ENCODE measurements around the gene DNAJA2. TPM values are rescaled to one million over a fixed set of nuclear protein-coding genes. Genes with fewer than 3 reads are reported as not detected.

The DNAJA2 gene
- 8.3 and 20.2 TPM in 2 replicates for polyA plus RNA-seq (2011; rRNA removed)
- 15.5 and 19.0 TPM in 2 replicates for polyA minus RNA-seq (2011; rRNA and poly(A)+ RNA removed)

DNA sequence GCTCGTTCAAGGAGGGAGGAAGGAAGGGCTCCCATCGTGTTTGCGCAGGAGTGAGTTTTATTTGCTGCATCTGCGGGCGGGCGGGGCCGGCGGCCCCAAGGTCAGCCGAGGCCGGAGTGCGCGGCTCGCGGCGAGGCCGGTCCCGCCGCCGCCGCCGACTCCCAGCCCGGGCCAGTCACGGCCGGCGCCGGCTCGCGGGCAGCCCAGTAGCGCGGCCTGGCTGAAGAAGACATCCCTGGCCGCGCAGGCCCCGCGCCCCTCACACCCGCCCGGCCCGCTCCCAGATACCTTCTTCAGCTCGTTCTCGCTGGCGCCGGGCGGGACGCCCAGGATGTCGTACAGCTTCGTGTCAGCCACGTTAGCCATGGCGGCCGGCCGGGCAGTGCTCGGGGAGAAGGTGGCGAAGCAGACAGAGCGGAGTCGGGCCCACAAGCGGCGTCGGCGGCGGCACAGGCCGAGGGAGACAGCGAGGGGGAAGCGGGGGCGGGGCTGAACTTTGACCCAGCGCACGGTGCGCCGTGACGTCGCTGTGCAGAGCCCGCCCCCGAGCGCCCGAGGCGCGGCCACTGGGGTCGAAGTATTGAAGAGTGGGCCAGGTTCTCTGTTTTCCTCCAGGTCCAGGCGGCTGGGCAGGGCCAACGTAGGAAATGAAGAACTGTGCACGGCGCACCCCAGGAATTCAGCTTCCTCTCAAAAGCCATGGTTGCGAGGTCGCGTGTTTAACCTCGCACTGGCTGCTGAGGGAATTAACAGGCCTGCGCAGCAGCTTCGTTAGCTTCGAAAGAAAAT lies at the start of gene DNAJA2:
TSS of gene DNAJA2 (minus strand) at position 468 of the 789 bp plus-strand sequence. CDS start at position 366, 102 bp downstream.
- peak within 1 kb of the TSS; percentile 97 for H3K4me3 ChIP-seq (ENCODE audit: low read depth, low read length)
- ChIA-PET CTCF (interaction anchor here (0.6 to 1.1 kb wide), 4 partner anchors 64 to 1714 kb away, joined by 3 to 4 read pairs (median 3); no protein-coding TSS in a partner anchor), POLR2A (interaction anchor here (0.6 kb wide), 1 partner anchor 8 kb away, joined by 8 read pairs; no protein-coding TSS in a partner anchor)
- TF ChIP-seq, protein P1, sequence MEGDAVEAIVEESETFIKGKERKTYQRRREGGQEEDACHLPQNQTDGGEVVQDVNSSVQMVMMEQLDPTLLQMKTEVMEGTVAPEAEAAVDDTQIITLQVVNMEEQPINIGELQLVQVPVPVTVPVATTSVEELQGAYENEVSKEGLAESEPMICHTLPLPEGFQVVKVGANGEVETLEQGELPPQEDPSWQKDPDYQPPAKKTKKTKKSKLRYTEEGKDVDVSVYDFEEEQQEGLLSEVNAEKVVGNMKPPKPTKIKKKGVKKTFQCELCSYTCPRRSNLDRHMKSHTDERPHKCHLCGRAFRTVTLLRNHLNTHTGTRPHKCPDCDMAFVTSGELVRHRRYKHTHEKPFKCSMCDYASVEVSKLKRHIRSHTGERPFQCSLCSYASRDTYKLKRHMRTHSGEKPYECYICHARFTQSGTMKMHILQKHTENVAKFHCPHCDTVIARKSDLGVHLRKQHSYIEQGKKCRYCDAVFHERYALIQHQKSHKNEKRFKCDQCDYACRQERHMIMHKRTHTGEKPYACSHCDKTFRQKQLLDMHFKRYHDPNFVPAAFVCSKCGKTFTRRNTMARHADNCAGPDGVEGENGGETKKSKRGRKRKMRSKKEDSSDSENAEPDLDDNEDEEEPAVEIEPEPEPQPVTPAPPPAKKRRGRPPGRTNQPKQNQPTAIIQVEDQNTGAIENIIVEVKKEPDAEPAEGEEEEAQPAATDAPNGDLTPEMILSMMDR (IDR thresholded peaks at IDR 0.05; ENCODE audit: insufficient read depth, low read depth, low read length): no peak
- H3K36me3 ChIP-seq (ENCODE audit: control insufficient read depth, insufficient read depth, low read length): peaks cover 7% of the 10 kb centered on the region
- DNase-seq (ENCODE audit: low read depth): peak; percentile 28
- no peaks in the 10 kb centered on the region for H3K27me3 ChIP-seq (ENCODE audit: control insufficient read depth, insufficient read depth, low read length)

DNA sequence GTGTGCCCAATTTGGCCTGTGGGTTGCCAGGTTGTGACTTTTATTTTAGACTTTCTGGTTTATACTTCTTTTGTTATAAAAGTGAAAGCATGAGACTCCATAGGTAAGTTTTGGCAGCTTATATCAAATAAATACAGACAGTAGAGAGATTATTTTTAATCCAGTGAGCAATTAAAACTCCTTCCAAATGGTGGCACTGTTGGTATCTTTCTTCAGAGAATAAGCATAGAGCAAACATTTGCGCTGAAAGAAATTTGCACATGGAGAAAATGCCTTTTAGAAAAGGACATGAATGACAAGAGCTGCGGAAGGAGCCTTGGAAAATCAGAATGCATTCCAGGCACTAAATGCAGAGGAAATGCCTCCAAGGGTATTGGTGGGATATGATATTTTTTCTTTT lies 46.1 kb upstream of the DNAJA2 start:
- CTCF ChIA-PET: interaction anchor here (0.9 to 1.4 kb wide), 3 partner anchors 9 to 12 kb away, joined by 3 to 5 read pairs (median 3); no protein-coding TSS in a partner anchor
- H3K27me3 ChIP-seq (ENCODE audit: control insufficient read depth, insufficient read depth, low read length): 0 out of 2 replicates have a peak, but pooled peaks cover 3% of the 10 kb centered on the region
- TF ChIP-seq, protein P1 (IDR thresholded peaks at IDR 0.05; ENCODE audit: insufficient read depth, low read depth, low read length): peak; percentile 24; the same call in 1 of the 2 replicates
- POLR2A ChIA-PET: no interaction called here
- no peak for DNase-seq (ENCODE audit: low read depth)
- H3K36me3 ChIP-seq (ENCODE audit: control insufficient read depth, insufficient read depth, low read length): no peaks in the 10 kb centered on the region
- H3K4me3 ChIP-seq (ENCODE audit: low read depth, low read length): no peak overlapping the region

DNA sequence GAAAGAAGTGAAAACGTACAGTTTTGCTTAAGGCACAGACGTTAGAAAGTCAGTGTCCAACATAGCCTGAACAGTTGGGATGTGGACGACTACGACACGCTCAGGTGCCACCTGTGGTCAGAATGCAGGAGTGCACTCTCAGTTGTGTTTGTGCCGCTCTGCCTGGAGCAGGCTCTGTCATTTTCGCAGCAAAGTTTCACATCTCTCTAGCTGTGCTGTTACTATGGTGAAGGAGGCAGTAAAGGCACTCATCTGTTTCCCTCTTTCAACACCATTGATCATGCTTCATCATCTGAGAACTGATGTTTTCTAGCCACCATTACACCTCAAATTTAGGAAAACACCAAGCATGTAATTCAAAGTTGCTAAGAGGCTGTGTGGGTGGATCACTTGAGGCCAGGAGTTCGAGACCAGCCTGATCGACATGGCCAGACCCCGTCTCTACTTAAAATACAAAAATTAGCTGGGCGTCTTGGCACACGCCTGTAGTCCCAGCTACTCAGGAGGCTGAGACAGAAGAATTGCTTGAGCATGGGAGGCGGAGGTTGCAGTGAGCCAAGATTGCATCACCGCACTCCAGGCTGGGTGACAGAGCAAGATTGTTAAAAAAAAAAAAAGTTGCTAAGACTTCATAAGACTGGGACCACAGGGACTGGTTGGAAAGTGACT lies 44.9 kb upstream of the DNAJA2 start:
- no peak for DNase-seq (ENCODE audit: low read depth)
- H3K27me3 ChIP-seq (ENCODE audit: control insufficient read depth, insufficient read depth, low read length): 0 out of 2 replicates have a peak, but pooled peaks cover 3% of the 10 kb centered on the region
- TF ChIP-seq, protein P1 (IDR thresholded peaks at IDR 0.05; ENCODE audit: insufficient read depth, low read depth, low read length): peak; percentile 26; the same call in 1 of the 2 replicates
- H3K4me3 ChIP-seq (ENCODE audit: low read depth, low read length): no peak overlapping the region
- ChIA-PET CTCF (interaction anchor here (0.7 to 1.4 kb wide), 2 partner anchors 10 to 31 kb away, joined by 3 read pairs; no protein-coding TSS in a partner anchor), POLR2A (no interaction called here)
- no peaks in the 10 kb centered on the region for H3K36me3 ChIP-seq (ENCODE audit: control insufficient read depth, insufficient read depth, low read length)

DNA sequence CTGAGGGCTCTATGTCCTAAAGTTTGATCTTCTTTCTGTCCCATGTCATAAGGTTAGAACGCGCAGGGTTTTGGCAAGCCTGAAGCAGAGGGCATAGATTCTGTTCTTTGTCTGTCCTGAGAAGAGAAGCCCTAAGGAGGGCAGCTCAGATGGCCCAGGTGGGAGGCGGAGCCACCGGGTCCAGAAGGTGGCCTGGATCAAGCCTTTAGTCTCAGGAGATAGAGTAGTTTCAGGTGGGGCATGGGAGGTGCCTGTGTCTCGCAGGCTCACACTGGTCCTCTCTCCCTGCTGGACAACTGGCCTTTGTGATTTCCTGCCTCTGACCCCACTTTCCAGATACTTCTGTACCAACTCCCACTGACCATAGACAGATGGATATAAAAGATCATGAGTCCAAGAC lies 44.2 kb upstream of the DNAJA2 start:
- H3K4me3 ChIP-seq (ENCODE audit: low read depth, low read length): no peak overlapping the region
- POLR2A ChIA-PET: no interaction called here
- DNase-seq (ENCODE audit: low read depth): no peak
- H3K36me3 ChIP-seq (ENCODE audit: control insufficient read depth, insufficient read depth, low read length): no peaks in the 10 kb centered on the region
- TF ChIP-seq, protein P1 (IDR thresholded peaks at IDR 0.05; ENCODE audit: insufficient read depth, low read depth, low read length): no peak
- 0 out of 2 replicates have a peak, but pooled peaks cover 3% of the 10 kb centered on the region for H3K27me3 ChIP-seq (ENCODE audit: control insufficient read depth, insufficient read depth, low read length)
- CTCF ChIA-PET: no interaction called here

DNA sequence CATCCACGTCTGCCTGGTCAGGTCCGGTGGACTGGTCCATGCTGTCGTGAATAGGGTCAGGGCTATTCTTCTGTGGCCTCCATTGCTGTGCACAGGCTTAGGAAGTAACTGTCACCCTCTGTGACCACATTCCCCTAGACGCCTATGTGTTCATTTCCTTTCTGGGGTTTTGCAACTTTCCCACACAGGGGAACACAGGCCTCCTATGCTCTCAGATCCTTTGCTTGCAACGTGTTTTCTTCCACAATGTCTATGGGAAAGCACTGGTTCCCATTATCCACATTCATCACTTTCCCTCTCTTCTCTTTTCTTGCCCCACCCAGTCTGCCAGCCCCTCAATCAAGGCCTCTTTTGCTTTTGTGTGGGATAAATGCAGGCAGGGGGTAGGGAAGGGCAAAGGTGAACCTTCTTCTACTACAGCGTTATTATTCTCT lies 43.2 kb upstream of the DNAJA2 start:
- H3K27me3 ChIP-seq (ENCODE audit: control insufficient read depth, insufficient read depth, low read length): 0 out of 2 replicates have a peak, but pooled peaks cover 3% of the 10 kb centered on the region
- no peak overlapping the region for H3K4me3 ChIP-seq (ENCODE audit: low read depth, low read length)
- H3K36me3 ChIP-seq (ENCODE audit: control insufficient read depth, insufficient read depth, low read length): no peaks in the 10 kb centered on the region
- ChIA-PET CTCF (no interaction called here), POLR2A (no interaction called here)
- TF ChIP-seq, protein P1 (IDR thresholded peaks at IDR 0.05; ENCODE audit: insufficient read depth, low read depth, low read length): no peak
- DNase-seq (ENCODE audit: low read depth): no peak
